NCI-H2171 (cell line): ENCODE measurements around the gene ZBTB40.
A peak's percentile ranks its signal among the peaks of the same experiment; 100 is the strongest.

ENCODE experiments used
- DNase-seq: peaks from one replicate; lab custom pipeline; 2025; lab: John Stamatoyannopoulos, UW

The ZBTB40 gene

DNA sequence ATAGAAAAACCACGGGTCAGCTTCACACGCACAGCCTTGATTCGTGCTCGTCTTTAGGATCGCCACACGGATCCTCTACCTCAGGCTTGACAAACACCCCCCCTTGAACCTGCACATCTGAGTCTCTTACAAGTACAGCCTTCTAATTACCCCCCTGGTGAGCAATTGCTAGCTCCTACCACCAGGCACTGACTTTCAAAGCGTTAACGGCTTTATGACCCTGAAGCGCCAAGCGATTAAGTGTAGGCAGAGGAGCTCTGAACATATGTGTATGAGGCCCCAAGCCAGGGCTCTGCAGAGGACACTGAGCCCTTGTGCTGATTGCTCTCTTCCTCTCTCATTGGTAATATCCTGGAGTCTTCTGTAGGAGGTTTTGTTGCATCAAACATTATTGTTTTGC lies 55.9 kb downstream of the ZBTB40 start:
- peak; percentile 39 for DNase-seq

DNA sequence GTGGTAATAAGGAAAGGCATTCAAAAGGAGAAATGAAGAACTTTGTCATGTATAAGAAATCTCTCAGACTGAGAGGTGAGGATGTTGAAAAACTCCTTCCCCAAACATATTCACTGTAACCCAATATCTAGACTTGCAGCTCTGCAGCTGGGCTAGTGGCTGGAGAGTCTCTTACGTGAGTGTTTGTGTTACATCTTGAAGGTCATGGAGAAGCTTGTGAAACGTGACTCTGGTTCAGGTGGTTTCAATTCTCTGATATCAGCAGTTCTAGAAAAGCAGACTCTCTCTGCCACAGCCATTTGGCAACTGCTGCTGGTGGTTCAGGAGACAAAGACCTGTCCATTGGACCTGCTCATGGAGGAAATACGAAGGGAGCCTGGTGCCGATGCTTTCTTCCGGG lies 56.7 kb downstream of the ZBTB40 start:
- DNase-seq = peak; percentile 37

DNA sequence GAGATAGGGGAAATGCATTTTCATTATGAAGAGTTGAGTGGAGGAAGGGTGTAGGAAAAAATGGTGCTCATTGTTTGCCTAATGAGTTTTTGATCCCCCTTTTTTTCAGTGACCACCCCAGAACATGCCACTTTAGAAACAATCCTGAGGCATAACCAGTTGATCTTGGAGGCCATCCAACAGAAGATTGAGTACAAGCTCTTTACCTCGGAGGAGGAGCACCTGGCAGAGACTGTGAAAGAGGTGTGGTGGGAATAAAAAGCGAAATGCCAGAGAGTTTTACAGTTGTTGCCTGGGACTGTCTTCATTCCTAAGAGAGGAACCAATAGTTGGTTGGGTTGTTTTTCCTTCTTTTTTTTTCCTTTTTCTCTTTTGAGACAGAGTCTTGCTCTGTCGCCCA lies 57.3 kb downstream of the ZBTB40 start:
- no peak for DNase-seq

DNA sequence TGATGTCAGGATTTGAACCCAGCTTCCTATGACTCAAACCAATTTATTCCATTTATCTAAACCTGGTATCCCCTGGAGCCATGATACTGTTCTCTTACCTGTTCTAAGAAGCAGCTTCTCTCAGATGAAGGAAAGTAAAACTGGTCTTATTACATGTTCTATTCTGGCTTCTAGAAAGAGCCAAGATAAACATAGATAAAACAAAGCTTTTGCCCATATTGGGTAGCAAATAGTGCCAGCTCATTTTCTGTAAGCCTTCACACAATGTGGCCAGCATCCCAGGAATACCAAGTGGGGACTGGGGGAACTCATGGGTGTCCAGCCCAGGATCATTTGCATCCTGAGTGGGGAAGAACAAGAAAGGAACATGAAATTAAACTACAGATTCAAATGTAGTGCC lies 58.2 kb downstream of the ZBTB40 start:
- DNase-seq = no peak

DNA sequence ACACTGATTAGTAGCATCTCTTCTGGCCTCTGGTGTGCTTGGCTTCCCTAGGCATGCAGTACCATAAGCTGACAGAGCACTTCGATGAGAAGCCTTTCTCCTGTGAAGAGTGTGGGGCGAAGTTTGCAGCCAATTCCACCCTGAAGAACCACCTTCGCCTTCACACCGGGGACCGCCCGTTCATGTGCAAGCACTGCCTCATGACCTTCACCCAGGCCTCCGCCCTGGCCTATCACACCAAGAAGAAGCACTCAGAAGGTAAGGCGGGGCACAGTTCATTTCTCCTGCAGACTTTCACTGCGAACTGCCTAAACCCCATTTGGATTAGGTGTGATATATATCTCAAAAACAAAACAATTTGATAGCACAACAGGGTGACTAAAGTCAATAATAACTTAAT lies 61.2 kb downstream of the ZBTB40 start:
- no peak for DNase-seq

DNA sequence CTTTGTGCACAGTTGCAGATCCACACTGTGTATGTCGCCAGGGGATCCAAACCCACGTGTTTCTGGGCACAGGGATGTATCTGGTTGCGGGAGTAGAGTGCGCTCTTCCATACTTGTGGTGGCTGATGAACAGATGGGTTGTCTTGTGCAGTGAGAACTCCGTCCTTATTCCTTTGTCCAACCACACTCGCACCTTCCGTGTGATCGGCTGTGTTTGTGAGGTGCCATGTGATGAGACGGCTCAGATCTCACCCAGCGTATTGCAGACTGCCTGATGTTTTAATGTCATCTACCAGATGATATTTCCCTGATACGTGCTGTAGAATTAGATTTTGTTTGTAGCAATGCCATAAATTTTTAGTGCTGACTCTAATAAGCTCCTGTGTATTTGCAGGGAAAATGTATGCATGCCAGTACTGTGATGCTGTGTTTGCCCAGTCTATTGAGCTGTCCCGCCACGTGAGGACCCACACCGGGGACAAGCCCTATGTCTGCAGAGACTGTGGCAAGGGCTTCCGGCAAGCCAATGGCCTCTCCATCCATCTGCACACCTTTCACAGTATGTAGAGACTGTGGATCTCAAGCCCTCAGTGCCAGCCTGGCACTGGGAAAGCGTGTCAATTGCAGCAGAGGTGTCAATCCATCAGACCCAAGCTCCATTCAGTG lies 65.4 kb downstream of the ZBTB40 start:
- no peak for DNase-seq

DNA sequence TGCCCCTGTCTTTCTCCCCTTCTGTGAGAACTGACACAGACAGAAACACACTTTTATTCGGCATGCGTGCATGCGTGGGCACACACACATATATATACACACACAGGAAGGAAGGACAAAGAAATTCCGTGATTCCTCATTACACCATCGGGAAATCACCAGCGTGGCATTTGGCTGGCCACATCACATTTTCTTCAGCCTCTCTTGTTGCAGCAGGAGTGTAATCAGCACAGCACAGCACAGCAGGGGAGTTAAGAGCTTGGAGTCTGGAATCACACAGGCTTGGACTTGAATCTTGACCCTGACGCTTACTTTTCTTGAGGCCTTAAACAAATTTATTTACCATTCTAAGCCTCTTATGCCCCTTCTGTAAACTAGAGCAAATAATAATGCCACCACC lies 66.3 kb downstream of the ZBTB40 start:
- DNase-seq = no peak

DNA sequence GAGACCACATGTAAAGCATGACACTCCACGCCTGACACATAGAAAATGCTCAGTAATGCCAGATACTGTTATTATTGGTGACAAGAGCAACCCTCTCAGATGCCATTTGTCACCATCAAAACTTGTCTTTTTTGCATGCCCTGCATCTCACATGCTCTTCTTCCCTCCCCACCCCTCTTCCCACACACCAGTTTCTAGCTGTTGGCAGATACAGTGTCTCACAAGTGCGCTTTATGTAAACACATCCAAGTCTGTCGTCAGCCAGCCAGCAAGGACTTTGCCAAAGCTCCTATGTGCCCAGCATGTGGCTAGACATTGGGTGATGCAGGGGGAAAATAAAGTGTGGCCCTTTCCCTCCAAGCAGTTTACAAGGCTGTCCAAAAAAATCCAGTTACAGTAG lies 66.7 kb downstream of the ZBTB40 start:
- no peak for DNase-seq

DNA sequence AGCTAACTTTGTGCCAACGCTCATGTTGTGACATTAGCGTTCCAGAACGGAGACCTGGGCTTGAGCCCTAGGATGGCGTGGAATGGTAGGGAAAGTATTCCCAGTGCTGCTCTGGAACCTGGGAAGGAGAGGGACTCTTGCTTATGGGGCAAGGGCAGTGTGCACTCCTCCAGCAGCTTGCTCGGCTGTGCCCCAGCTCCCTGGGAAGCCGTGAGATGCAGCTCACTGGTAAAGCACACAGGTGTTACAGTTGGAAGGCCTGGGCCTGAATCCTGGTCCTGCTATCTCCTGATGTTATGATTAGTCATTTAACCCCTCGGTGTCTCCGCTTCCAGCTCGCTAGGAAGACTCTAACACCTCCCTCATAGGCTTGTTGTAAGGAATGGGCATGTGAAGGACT lies 69.2 kb downstream of the ZBTB40 start:
- DNase-seq = no peak

DNA sequence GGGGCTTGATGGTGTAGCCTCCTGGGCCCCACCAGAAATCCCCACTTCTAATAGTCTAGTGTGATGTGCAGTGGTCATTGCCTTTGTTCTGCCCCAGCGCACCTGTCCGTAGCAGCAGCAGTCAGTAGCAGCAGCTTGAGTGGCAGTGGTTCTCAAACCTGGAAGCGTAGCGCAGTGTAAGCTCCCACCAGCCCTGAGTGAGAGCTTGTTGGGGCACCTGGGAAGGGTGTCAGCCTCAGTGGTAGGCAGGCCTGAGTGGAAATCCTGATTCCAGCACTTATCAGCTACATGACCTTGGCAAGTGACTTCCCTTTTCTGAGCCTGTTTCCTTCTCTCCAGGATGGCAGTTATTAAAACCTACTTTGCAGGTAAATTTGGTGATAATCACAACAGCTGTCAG lies 70.0 kb downstream of the ZBTB40 start:
- DNase-seq = no peak

DNA sequence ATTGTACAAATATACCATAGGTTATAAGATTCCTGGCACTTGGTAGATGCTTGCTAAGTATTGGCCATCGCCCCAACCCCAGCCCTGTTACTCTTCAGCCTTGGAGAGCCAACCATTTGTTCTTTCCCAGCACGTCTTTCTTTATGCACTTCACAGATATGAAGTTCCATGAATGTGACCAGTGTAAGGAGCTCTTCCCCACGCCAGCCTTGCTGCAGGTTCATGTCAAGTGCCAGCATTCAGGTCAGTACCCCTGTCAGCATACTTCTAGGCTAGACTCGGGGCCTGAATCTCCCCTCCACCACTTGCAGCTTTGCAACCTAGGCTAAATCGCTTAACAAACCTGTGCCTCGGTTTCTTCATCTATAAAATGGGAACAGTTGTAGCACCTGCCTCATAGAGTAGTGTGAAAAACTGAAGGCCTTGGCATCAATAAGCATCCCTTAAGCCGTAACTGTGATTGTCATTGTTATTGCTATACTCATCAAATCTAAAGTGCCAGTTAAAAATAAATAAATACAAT lies 70.6 kb downstream of the ZBTB40 start:
- DNase-seq = no peak

DNA sequence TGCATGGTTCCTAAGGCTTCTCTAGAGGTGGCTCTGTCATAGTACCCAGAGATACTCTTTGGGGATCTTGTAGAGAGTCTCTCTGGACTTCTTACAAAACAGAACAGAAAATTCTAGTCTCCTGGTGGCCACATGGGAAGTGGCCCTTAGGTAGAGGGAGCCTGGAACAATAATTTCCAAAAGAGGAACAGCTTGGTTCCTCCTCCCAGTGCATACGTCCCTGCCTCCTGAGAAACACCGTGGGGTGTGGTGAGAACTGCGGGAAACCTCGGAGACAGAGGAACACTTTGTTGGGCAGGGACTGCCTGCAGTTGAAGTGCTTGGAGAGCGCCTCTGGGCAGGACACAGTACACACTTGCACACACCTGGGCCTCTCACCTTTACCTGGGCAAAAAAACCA lies 72.8 kb downstream of the ZBTB40 start:
- no peak for DNase-seq

DNA sequence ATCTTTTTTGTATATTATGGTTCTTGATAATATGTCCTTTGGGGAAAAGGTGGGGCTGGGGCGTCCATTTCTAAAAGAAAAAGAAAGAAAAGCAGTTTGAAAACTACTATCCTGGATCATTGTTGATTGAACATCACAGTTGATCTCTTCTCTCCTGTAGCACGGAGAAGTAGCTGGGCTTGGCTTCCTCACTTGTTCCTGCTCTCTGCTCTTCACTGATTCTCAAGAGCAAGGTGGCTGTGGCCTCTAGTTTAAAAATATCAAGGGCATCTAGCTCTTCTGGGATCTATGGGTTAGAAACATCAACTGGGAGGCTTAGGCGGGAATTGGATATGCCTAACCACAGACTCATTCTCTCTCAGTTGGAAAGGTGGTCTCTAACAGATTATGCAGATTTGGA lies 73.6 kb downstream of the ZBTB40 start:
- DNase-seq = no peak

DNA sequence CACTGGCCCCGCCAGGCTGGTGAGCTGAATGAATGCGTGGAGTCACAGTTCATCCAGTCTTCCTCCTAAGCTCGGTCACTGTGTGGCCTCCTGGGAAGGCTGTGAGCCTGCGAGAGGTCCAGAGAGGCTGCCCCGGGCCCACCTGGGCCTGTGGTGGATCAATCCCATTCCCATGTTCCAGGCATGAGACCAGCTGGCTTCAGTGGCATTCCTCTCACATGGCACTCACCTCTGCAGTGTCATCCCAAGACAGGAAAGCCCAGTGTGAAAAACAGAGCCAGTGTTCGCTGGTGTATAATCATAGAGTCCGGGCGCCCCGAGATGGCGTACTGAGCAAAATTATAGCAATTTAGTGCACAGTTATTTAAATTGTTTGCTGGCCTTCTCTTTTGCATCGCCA lies 74.0 kb downstream of the ZBTB40 start:
- DNase-seq = no peak

DNA sequence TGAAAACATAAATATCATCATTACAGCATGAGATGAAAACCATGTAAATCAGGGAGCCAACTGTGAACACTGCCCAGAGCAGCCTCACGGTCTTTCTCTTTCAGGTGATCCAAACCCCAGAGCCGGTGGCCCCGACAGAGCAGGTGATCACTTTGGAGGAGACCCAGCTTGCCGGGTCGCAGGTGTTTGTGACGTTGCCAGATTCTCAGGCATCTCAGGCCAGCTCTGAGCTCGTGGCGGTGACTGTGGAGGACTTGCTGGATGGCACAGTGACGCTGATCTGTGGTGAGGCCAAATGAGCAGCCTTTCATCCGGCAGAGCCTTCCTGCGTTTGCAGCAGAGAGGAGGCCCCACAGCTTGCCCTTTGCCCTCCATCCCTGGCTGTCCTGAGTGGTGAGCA lies 74.4 kb downstream of the ZBTB40 start:
- DNase-seq = no peak

DNA sequence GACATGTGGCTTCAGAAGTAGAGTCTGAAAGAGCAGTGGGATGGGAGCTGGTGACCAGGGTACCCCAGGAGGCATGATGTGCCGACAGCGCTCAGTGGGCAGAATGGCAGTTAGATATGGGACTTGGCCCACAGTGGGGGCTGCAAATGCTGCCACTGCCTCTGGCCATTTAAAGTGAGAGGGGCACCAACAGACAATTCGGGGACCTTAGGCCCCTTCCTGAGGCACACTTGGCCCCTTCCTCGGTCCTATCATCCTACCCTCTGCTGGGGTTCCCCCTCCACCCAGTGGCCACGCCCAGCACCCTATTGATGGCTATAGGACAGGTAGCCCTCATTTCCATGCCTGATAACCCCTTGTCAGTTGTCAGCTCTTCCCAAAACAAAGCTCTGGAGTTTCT lies 75.0 kb downstream of the ZBTB40 start:
- DNase-seq = no peak

DNA sequence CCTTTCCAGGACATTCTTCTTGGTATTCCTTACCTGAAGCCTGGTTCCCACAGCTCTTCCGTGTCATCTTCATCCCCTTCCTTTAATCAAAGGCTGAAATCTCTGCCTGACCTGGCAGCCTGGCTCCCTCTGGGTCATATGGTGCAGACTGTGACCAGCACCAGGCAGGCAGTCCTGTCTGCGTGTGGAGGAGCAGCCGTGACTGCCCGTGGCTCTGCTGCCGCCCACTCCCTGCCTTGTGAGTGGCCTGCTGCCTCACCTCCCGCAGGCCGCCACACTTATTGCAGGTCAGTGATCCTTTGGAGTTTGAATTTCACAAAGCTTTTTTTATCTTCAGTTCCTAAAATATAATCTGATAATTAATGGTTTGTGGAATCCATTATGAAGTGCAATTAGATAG lies 75.5 kb downstream of the ZBTB40 start:
- no peak for DNase-seq

DNA sequence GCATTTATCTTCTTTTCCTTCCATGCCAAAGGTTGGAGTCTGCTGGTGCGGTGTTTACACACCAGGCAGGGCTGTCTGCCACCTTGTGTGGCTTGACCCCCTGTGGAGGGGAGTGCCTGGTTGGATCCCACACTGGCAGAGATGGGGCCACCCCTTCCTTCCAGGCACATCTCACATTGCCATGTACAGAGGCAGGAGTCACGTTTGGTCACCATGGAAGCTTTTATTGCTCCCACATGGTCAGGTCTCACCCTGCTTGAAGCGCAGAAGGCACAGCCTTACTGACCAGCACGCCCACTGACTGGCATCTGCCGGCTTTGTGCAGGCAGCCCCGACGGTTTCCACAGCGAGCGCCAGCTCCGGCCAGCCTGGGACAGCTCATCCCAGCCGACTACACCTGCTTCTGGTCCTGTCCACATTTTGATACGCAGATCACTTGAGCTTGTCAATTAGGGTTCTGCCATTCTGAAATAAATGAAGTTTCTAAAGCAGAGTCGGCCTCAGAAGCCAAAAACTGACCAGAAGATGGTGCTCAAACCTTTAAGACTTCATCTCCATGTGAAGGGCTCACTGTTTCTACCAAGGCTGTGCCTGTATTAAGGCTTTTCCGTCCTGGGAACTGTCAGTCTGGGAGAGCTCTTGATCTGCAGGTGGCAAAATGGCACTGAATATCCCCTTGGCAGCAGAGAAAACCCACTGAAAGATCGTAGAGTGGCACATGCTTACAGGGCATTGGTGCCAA lies 76.1 kb downstream of the ZBTB40 start:
- DNase-seq = no peak

DNA sequence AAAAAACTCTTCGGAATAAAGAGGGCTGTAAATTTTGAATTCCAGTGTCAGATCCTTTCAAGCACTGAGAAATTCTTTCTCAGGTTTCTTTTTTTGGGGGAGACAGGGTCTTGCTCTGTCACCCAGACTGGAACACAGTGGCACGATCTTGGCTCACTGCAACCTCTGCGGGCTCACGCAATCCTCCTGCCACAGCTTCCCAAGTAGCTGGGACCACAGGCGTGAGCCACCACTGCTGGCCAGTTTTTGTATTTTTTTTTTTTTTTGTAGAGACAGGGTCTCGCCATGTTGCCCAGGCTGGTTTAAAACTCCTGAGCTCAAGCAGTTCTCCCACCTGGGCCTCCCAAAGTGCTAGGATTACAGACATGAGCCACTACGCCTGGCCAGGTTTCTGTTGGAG lies 76.8 kb downstream of the ZBTB40 start:
- DNase-seq = no peak

DNA sequence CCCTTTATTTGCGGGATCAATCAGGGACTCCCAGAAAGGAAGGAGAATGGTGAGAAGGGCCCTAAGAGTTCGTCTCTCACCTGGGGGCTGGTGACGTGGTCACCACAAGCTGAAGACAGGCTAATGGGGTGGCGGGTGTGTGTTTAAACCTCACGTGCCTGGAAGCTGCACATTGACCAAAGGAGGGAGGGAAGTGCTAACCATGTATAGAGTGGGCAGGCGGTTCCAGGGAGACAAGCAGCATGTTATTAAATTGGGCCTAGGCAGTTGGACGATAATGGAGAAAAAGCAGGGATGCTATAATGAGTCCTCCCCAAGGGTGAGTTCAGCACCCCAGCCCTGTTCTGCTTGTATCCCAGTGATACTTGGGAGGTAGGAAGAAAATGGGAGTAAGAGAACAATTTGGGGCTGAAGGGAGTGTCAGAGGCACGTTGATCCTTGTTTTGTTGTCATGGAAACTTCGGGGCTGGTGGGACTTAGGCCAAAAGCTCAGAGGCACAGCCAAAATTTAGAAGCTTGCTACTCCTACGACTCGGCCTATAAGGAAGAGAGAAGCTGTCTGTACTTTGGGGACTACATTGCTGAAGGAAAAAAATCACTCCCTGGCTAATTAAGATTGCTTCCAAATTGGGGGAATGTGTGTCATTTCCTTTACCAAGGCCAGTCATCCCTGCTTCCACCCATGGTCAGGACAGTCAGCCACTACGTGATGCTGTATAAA lies 78.4 kb downstream of the ZBTB40 start:
- no peak for DNase-seq

DNA sequence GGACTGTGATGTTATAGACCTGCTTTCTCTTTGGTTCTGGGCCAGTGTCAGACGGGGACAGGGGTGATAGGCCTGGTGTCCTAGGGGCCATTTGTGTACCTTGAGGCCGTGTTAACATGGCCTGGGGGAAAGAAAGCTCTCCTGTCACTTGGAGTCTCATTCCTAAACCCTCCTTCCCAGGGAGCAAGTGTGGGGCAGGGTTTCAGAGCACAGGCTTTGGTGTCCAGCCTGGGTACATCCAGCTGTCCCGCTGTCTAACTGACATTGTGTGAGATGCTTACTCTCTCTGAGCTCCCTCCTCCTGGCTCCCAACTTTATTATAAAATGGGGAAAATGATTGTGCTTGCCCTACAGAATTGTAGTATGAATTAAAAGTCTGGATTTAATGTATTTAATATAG lies 79.1 kb downstream of the ZBTB40 start:
- DNase-seq = no peak

DNA sequence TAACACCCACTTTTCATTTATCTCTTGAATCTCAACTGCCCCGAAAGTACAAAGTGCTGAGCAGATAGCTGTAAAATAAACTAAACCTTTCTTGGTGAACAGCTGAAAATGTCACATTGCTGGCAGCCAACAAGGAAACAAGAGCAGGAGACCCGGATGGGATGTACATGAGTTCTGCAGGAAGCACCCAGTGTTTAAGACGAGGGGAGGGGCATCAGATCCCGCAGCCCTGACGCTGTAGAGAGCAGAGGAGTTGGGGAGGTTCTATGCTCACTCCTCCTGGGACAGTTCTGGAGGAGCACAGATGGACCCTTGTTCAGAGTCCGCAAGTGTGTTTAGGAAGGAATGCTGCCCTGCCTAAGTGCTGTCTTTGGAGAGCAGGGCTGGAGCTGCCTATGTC lies 79.6 kb downstream of the ZBTB40 start:
- DNase-seq = no peak

DNA sequence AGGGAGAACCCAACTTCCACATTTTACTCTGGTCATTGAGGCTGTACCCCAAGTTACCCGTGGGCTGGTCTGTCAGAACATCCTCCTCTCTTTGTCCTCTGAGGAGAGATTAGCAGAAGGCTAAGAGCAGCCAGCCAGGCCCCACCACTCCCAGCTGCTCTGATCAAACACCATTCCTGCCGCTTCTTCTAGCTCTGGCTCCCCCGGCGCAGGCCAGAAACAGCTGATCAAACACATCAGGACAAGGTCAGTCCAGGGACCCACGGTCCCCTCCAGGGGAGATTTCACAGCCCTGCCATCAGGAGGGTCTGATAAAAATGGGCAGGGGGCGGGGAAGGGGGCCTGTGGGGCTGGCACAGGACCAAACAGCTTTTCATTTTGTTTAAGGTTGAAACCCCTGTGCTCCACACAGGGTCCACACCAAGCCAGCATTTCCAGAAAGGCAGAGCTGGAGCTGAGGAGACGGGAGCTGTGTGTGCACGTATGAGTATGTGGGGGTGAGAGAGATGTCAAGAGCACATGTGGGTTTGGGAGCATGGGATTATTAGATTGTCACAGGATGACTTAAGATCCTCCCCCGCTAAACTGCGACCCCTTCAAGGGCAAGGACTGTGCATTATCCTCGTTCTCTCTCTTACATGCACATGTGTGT lies 81.7 kb downstream of the ZBTB40 start:
- DNase-seq = no peak
